ENCODE results near the gene COL5A1.
"Not testable (repeated sequence)": the region's sequence is repeated elsewhere in the genome, so short reads cannot be mapped to it uniquely, and the experiment has no call there.

Gene COL5A1

DNA sequence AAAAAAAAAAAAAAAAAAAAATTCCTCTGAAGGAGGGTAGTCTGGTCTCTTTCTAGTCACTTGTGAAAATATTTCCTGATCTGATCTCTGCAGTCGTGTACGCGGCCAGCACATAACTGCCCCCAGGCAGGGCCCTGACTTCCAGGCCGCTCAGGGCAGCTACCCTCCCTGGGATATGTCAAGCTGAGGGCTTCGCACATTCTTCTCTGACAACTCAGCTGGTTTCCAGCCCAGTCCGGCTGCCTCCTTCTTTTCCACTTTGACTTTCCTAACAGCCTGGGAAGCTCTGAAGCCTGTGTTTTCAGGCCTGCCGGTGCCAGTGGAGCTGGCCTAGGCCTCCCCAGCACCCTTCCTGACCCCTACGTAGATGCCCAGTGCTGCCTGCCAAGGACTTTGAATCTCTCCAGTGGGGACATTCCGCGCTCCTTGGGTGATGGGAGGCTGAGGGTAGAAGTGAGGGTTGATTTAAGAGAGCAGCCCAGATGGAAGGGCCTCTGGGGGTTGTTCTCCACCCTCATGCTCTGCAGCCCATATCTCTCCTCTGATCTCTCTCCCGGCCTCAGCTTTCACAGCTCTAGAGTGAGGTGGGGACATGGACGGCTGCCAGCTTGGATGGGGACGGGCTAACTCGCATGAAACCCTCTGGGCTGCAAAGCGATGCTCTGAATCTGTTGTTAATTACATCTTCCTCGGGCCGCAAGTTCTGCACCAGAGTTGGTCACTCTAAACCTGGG lies 20.7 kb downstream of the COL5A1 start:
- H3K27me3 Mint-ChIP-seq: no peaks in the 10 kb centered on the region
- peaks cover 8% of the 10 kb centered on the region for H3K9me3 Mint-ChIP-seq (ENCODE audit: low read depth)
- no peak overlapping the region for H3K4me3 Mint-ChIP-seq
- peaks cover 2% of the 10 kb centered on the region for H3K36me3 Mint-ChIP-seq
- H3K27ac Mint-ChIP-seq: no peak overlapping the region
- H3K4me1 Mint-ChIP-seq (ENCODE audit: low read depth): peaks cover 2% of the 10 kb centered on the region

- Mint-ChIP-seq H3K36me3 (peaks cover 2% of the 10 kb centered on the region), H3K27ac (no peak overlapping the region), H3K4me1 (ENCODE audit: low read depth) (peaks cover 2% of the 10 kb centered on the region), H3K4me3 (no peak overlapping the region), H3K9me3 (ENCODE audit: low read depth) (peaks cover 8% of the 10 kb centered on the region), H3K27me3 (peaks cover 2% of the 10 kb centered on the region)
These were observed 21.5 kb downstream of the COL5A1 start for GRCh38 chr9:134663084-134663483.

GRCh38 chr9:134663753-134664415 lies 22.3 kb downstream of the COL5A1 start:
- Mint-ChIP-seq H3K27ac (no peak overlapping the region), H3K27me3 (peaks cover 8% of the 10 kb centered on the region), H3K36me3 (peaks cover 2% of the 10 kb centered on the region), H3K9me3 (ENCODE audit: low read depth) (peaks cover 8% of the 10 kb centered on the region), H3K4me3 (no peak overlapping the region), H3K4me1 (ENCODE audit: low read depth) (peaks cover 2% of the 10 kb centered on the region)

DNA sequence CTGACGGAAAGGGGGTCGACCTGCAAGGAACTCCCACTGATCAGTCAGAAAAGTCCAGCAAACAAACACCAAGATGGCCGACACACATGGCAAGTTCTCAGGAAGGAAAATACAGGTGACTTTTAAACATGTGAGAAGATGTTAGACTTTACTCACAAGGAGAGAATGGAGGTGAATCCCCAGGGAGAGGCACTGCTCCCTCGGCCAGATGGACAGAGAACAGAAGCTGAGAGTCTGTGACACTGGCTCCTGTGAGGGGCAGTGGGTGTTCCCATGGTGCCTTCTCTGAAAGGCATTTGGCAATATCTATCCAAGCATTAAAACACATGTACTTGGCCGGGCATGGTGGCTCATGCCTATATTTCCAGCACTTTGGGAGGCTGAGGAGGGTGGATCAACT lies 22.8 kb downstream of the COL5A1 start:
- Mint-ChIP-seq H3K4me3 (no peak overlapping the region), H3K9me3 (ENCODE audit: low read depth) (peaks cover 8% of the 10 kb centered on the region), H3K36me3 (peaks cover 2% of the 10 kb centered on the region), H3K4me1 (ENCODE audit: low read depth) (peaks cover 2% of the 10 kb centered on the region), H3K27ac (no peak overlapping the region), H3K27me3 (peaks cover 9% of the 10 kb centered on the region)

- Mint-ChIP-seq H3K4me1 (ENCODE audit: low read depth) (peaks cover 2% of the 10 kb centered on the region), H3K9me3 (ENCODE audit: low read depth) (no peaks in the 10 kb centered on the region), H3K27ac (no peak overlapping the region), H3K36me3 (no peaks in the 10 kb centered on the region), H3K4me3 (no peak overlapping the region), H3K27me3 (peaks cover 10% of the 10 kb centered on the region)
These were observed 24.6 kb downstream of the COL5A1 start for GRCh38 chr9:134666208-134666607.

- Mint-ChIP-seq H3K27me3 (peaks cover 10% of the 10 kb centered on the region), H3K27ac (no peak overlapping the region), H3K9me3 (ENCODE audit: low read depth) (no peaks in the 10 kb centered on the region), H3K4me1 (ENCODE audit: low read depth) (peaks cover 2% of the 10 kb centered on the region), H3K4me3 (no peak overlapping the region), H3K36me3 (no peaks in the 10 kb centered on the region)
These were observed 25.2 kb downstream of the COL5A1 start for GRCh38 chr9:134666831-134667230.

GRCh38 chr9:134668977-134669376 lies 27.4 kb downstream of the COL5A1 start:
- H3K27ac Mint-ChIP-seq; H3K4me3 Mint-ChIP-seq; H3K4me1 Mint-ChIP-seq (ENCODE audit: low read depth); H3K9me3 Mint-ChIP-seq (ENCODE audit: low read depth); H3K36me3 Mint-ChIP-seq: not testable (repeated sequence)
- H3K27me3 Mint-ChIP-seq: peaks cover 10% of the 10 kb centered on the region

DNA sequence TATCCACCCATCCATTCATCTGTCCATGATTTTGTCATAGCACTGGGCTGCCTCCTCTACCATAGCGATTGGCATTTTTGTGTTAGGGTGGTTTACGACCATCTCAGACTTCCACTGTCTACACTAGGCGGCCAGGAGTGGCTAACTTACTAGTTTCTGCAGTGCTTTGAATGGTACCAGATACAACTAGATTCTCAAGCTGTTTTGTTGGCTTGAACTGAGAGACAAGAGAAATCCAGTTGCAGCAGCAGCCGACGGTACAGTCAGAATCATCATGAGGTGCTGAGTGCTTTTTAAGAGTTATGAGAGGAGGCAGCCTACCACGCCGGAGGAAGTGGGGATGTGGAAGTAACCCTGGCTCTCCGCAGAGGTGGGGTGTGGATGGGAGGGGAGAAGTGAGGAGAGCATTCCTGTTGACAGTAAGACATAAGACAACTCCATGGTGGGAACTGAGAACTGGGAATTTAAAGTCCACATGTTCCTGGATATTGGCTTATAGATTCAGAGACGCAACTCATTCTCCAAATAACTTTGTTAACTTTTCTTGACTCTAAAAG lies 27.9 kb downstream of the COL5A1 start:
- Mint-ChIP-seq H3K4me3 (no peak overlapping the region), H3K9me3 (ENCODE audit: low read depth) (no peaks in the 10 kb centered on the region), H3K4me1 (ENCODE audit: low read depth) (peaks cover 2% of the 10 kb centered on the region)

GRCh38 chr9:134670042-134670525 lies 28.5 kb downstream of the COL5A1 start:
- Mint-ChIP-seq H3K9me3 (ENCODE audit: low read depth) (no peaks in the 10 kb centered on the region), H3K4me1 (ENCODE audit: low read depth) (peaks cover 2% of the 10 kb centered on the region), H3K27me3 (peaks cover 10% of the 10 kb centered on the region), H3K36me3 (no peaks in the 10 kb centered on the region), H3K4me3 (no peak overlapping the region), H3K27ac (no peak overlapping the region)

More for the DNA sequence above, 27.9 kb downstream of the COL5A1 start:
- Mint-ChIP-seq H3K27ac (no peak overlapping the region), H3K36me3 (no peaks in the 10 kb centered on the region), H3K27me3 (peaks cover 10% of the 10 kb centered on the region)

GRCh38 chr9:134670851-134671281 lies 29.3 kb downstream of the COL5A1 start:
- H3K9me3 Mint-ChIP-seq (ENCODE audit: low read depth): no peaks in the 10 kb centered on the region
- H3K4me3 Mint-ChIP-seq: no peak overlapping the region
- H3K27me3 Mint-ChIP-seq: peaks cover 10% of the 10 kb centered on the region
- H3K36me3 Mint-ChIP-seq: no peaks in the 10 kb centered on the region
- H3K4me1 Mint-ChIP-seq (ENCODE audit: low read depth): peaks cover 2% of the 10 kb centered on the region
- H3K27ac Mint-ChIP-seq: no peak overlapping the region

GRCh38 chr9:134671341-134672113 lies 29.9 kb downstream of the COL5A1 start:
- H3K27ac Mint-ChIP-seq: no peak overlapping the region

DNA sequence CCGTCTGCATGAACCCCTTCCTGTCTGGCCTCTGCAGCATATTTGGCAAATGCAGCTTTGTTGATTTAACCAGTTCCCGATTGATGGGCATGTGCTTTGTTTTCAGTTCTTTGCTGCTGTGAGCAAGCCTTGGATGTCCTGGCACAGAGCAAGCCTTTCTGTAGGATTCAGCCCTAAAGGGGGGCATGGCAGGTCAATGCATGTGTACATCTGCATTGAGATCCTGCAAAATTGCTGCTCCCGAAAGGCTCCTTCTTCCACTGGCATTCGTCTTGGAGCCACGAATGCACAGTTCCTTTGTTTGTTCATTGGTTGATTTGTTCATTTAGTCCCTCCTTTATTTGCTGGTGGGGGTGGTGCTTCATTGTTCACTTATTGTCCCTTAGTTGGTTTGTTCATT lies 34.8 kb downstream of the COL5A1 start:
- H3K4me3 Mint-ChIP-seq: no peak overlapping the region
- H3K27me3 Mint-ChIP-seq: no peaks in the 10 kb centered on the region
- no peaks in the 10 kb centered on the region for H3K9me3 Mint-ChIP-seq (ENCODE audit: low read depth)
- no peaks in the 10 kb centered on the region for H3K36me3 Mint-ChIP-seq
- no peak overlapping the region for H3K27ac Mint-ChIP-seq
- H3K4me1 Mint-ChIP-seq (ENCODE audit: low read depth): no peaks in the 10 kb centered on the region

More at GRCh38 chr9:134671341-134672113, 29.9 kb downstream of the COL5A1 start:
- peaks cover 2% of the 10 kb centered on the region for H3K4me1 Mint-ChIP-seq (ENCODE audit: low read depth)
- no peaks in the 10 kb centered on the region for H3K9me3 Mint-ChIP-seq (ENCODE audit: low read depth)
- peaks cover 10% of the 10 kb centered on the region for H3K27me3 Mint-ChIP-seq
- no peak overlapping the region for H3K4me3 Mint-ChIP-seq
- H3K36me3 Mint-ChIP-seq: no peaks in the 10 kb centered on the region

GRCh38 chr9:134676886-134677285 lies 35.3 kb downstream of the COL5A1 start:
- Mint-ChIP-seq H3K9me3 (ENCODE audit: low read depth) (no peaks in the 10 kb centered on the region), H3K4me1 (ENCODE audit: low read depth) (no peaks in the 10 kb centered on the region), H3K27me3 (no peaks in the 10 kb centered on the region), H3K4me3 (no peak overlapping the region), H3K36me3 (no peaks in the 10 kb centered on the region), H3K27ac (no peak overlapping the region)

GRCh38 chr9:134677743-134678142 lies 36.1 kb downstream of the COL5A1 start:
- no peak overlapping the region for H3K4me3 Mint-ChIP-seq
- no peak overlapping the region for H3K27ac Mint-ChIP-seq
- no peaks in the 10 kb centered on the region for H3K27me3 Mint-ChIP-seq
- H3K36me3 Mint-ChIP-seq: no peaks in the 10 kb centered on the region
- no peaks in the 10 kb centered on the region for H3K9me3 Mint-ChIP-seq (ENCODE audit: low read depth)
- H3K4me1 Mint-ChIP-seq (ENCODE audit: low read depth): no peaks in the 10 kb centered on the region

DNA sequence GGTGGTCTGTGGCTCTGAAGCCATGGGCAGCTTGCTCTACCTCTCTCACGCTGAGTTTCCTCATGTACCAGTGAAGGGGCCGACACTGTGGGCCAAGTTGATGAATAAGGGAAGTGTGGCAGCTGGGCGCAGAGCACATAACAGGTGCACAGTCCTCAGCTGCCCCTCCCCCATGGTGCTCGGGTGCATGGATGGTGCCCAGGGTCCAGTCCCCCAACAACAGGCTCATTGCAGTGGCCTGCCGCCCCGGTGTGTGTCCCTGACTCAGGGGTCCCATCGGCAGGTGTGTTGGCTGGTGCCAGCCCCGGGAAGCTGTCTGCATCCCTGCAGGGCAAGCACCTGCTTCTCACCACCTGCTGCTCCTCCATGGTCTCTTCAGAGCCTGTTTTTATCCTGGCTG lies 36.6 kb downstream of the COL5A1 start:
- Mint-ChIP-seq H3K9me3 (ENCODE audit: low read depth) (no peaks in the 10 kb centered on the region), H3K4me3 (no peak overlapping the region), H3K36me3 (no peaks in the 10 kb centered on the region), H3K27ac (no peak overlapping the region), H3K4me1 (ENCODE audit: low read depth) (no peaks in the 10 kb centered on the region), H3K27me3 (no peaks in the 10 kb centered on the region)

Data from activated naive CD8-positive, alpha-beta T cell (primary cell).